K562 (cell line): ENCODE results near the gene GPR26. TPM values are rescaled to one million over a fixed set of nuclear protein-coding genes. Genes with fewer than 3 reads are reported as not detected.

Experiments
- ATAC-seq: fragments of 200-7000 bp; cut with Tn5 transposase; 3 replicates; pipeline ENCODE4 v1.9.1; 2020; ENCODE audit warnings: moderate library complexity
- BruUV-seq: library from RNA; stranded (reverse); fragments of 400-500 nt; replicated peaks from 2 replicates; lab custom pipeline; 2021; lab: Mats Ljungman, UMichigan
- CTCF ChIA-PET: fragments of 300-600 bp; formaldehyde crosslinking; extraction: SDS; loops from one replicate; lab custom pipeline; 2021; ENCODE audit warnings: low intra/inter-chr PET ratio; lab: Yijun Ruan, JAX
- POLR2A ChIA-PET: fragments of 300-600, 350-650 bp; sonication (Branson Sonifier 250); formaldehyde crosslinking; extraction: SDS; loops from one replicate; lab custom pipeline; 2021; ENCODE audit warnings: antibody characterized with exemption, inconsistent platforms; lab: Yijun Ruan, JAX
- DNase-seq, 4 experiments: peaks; one replicate each; pipeline versions ENCODE4 v3.0.0 to v3.0.0-alpha.2; 2011 to 2018; ENCODE audit warnings: low spot score in 3 of 4, mixed read lengths in 3 of 4; ENCODE audit errors: extremely low read depth in 1 of 4
- FAIRE-seq: peaks from 2 replicates; lab custom pipeline; 2011; peaks lifted over from hg19 to GRCh38; lab: Jason Lieb, UNC
- H2AFZ ChIP-seq: 2 replicates; pipeline ENCODE4 v1.6.0; 2011; ENCODE audit warnings: low read depth, low read length, control low read depth, inconsistent platforms
- H3K27ac ChIP-seq: fragments of 200-600 bp; 3 replicates; pipeline ENCODE4 v1.8.0; 2011; ENCODE audit warnings: low read depth, mild to moderate bottlenecking, control low read depth, inconsistent platforms, low read length, moderate library complexity, mixed read lengths; ENCODE audit errors: extremely low read depth
- H3K27me3 ChIP-seq, 2 experiments: fragments of 300-600 bp in 1 of 2; 2 replicates in 1 of 2; 3 replicates in 1 of 2; pipeline versions ENCODE4 v1.6.0 to v1.8.0; 2011; ENCODE audit warnings: inconsistent platforms in 2 of 2, low read length in 2 of 2, mild to moderate bottlenecking in 1 of 2, mixed read lengths in 1 of 2, moderate library complexity in 1 of 2; ENCODE audit not compliant: control insufficient read depth in 2 of 2, insufficient read depth in 2 of 2
- H3K36me3 ChIP-seq: fragments of 300-600 bp; 3 replicates; pipeline ENCODE4 v1.8.0; 2011; ENCODE audit warnings: mild to moderate bottlenecking, low read length, inconsistent platforms; ENCODE audit not compliant: control insufficient read depth, insufficient read depth
- H3K4me1 ChIP-seq, 2 experiments: fragments of 200-600 bp in 1 of 2; replicated peaks in 1 of 2; 2 replicates in 1 of 2; 3 replicates in 1 of 2; pipeline versions ENCODE4 v1.5.1 to v1.8.0; 2011; ENCODE audit warnings: inconsistent platforms in 2 of 2, low read length in 2 of 2, mild to moderate bottlenecking in 1 of 2, mixed read lengths in 1 of 2, moderate library complexity in 1 of 2; ENCODE audit not compliant: control insufficient read depth in 2 of 2, insufficient read depth in 2 of 2
- H3K4me2 ChIP-seq: 2 replicates; pipeline ENCODE4 v1.6.1; 2011; ENCODE audit warnings: low read length, control low read depth, inconsistent platforms, mixed read lengths; ENCODE audit not compliant: insufficient read depth
- H3K4me3 ChIP-seq: fragments of 200-600 bp; sonication (generic), shearing (Covaris generic); 2 replicates; pipeline ENCODE4 v1.5.1; 2016; ENCODE audit warnings: control low read depth, inconsistent platforms
- H3K79me2 ChIP-seq: fragments of 200-600 bp; 3 replicates; pipeline ENCODE4 v1.8.0; 2011; ENCODE audit warnings: low read length, inconsistent platforms; ENCODE audit not compliant: control insufficient read depth, insufficient read depth
- H3K9ac ChIP-seq, 2 experiments: 2 replicates each; pipeline versions ENCODE4 v1.6.0 to v1.6.1; 2011; ENCODE audit warnings: low read depth in 2 of 2, low read length in 2 of 2, control low read depth in 1 of 2, inconsistent platforms in 1 of 2, mild to moderate bottlenecking in 1 of 2, mixed read lengths in 1 of 2; ENCODE audit not compliant: insufficient read depth in 1 of 2
- H3K9me1 ChIP-seq: one replicate; pipeline ENCODE4 v1.6.0; 2011; ENCODE audit warnings: inconsistent platforms, mild to moderate bottlenecking, low read length, moderate library complexity; ENCODE audit not compliant: control insufficient read depth, insufficient read depth
- H3K9me3 ChIP-seq: replicated peaks from 2 replicates; pipeline ENCODE4 v1.5.1; 2011; ENCODE audit warnings: low read depth, low read length, inconsistent platforms; ENCODE audit not compliant: control insufficient read depth, insufficient read depth
- H4K20me1 ChIP-seq: replicated peaks from 2 replicates; pipeline ENCODE4 v1.6.1; 2011; ENCODE audit warnings: low read length, inconsistent platforms, mixed read lengths; ENCODE audit not compliant: control insufficient read depth, insufficient read depth
- BRD9 ChIP-seq: fragments of 450-650 bp; IDR thresholded peaks from 2 replicates; pipeline ENCODE4 v1.6.1; 2018; ENCODE audit warnings: low read depth; ENCODE audit not compliant: partially characterized antibody
- CHD1 ChIP-seq: fragments of 200-600 bp; sonication (generic); IDR thresholded peaks from one replicate; pipeline ENCODE4 v1.6.1; 2012; ENCODE audit warnings: mild to moderate bottlenecking, moderate library complexity, low read length, inconsistent platforms
- GMEB1 ChIP-seq: fragments of 250-450 bp; sonication (Bioruptor Pico); IDR thresholded peaks from 2 replicates; pipeline ENCODE4 v1.4.0; 2020; ENCODE audit warnings: mild to moderate bottlenecking
- MAFG ChIP-seq: fragments of 450-650 bp; conservative IDR thresholded peaks from 2 replicates; pipeline ENCODE4 v1.6.1; 2016; ENCODE audit warnings: missing genetic modification characterization, missing compliant biosample characterization
- NFYB ChIP-seq: IDR thresholded peaks from 2 replicates; pipeline ENCODE4 v1.6.1; 2011; ENCODE audit warnings: mild to moderate bottlenecking, moderate library complexity; ENCODE audit not compliant: insufficient read length; ENCODE audit errors: extremely low read depth
- PHF20 ChIP-seq: fragments of 450-650 bp; IDR thresholded peaks from 2 replicates; pipeline ENCODE4 v1.6.1; 2018; ENCODE audit not compliant: partially characterized antibody
- RBM15 ChIP-seq: fragments of 200-400 bp; formaldehyde crosslinking; IDR thresholded peaks from 2 replicates; pipeline ENCODE4 v1.6.1; 2018; ENCODE audit warnings: mild to moderate bottlenecking, low read length, moderate library complexity; ENCODE audit not compliant: insufficient read depth
- SIN3B ChIP-seq: fragments of 450-650 bp; IDR thresholded peaks from 2 replicates; pipeline ENCODE4 v1.6.1; 2017; ENCODE audit warnings: low read depth, mild to moderate bottlenecking, moderate library complexity
- ZNF140 ChIP-seq: fragments of 250-450 bp; sonication (Bioruptor Pico); IDR thresholded peaks from 2 replicates; pipeline ENCODE4 v1.8.0; 2021; ENCODE audit warnings: moderate library complexity, mild to moderate bottlenecking, inconsistent platforms
- ZNF165 ChIP-seq: fragments of 250-450 bp; sonication (Bioruptor Pico); IDR thresholded peaks from 2 replicates; pipeline ENCODE4 v1.4.0; 2020; ENCODE audit warnings: borderline replicate concordance
- ZNF384 ChIP-seq: IDR thresholded peaks from 2 replicates; pipeline ENCODE4 v1.6.1; 2012; ENCODE audit warnings: low read depth, low read length, improper control_type of control experiment
- WGBS: fragments of 100-300 bp; shearing (Covaris generic); methylation state at CpG from one replicate; pipeline ENCODE4 v1.1.6; 2016; ENCODE audit warnings: low coverage, mixed read lengths; ENCODE audit not compliant: insufficient coverage; ENCODE audit errors: missing lambda C conversion rate; 5-methylcytosine and 5-hydroxymethylcytosine counted together
- in situ Hi-C: fragments of 300-500 bp; cut with MboI; formaldehyde crosslinking; loops from 4 replicates; pipeline ENCODE4 v1.15.0; 2018; ENCODE audit warnings: inconsistent platforms, mixed read lengths
- intact Hi-C: fragments of 100-400 bp; cut with micrococcal nuclease; formaldehyde crosslinking; loops from 2 replicates; pipeline ENCODE4 v1.14.2; 2022
- polyA plus RNA-seq, 8 experiments: library from polyadenylated mRNA; depleted of rRNA in 4 of 8; stranded (reverse) in 5 of 8; unstranded in 3 of 8; fragments of >200 nt; fragmentation: Nextera tagmentation in 2 of 8; fragmentation: Illumina TruSeq in 1 of 8; extraction: Ambion mirVana in 2 of 8; extraction: Trizol in 1 of 8; gene quantifications; 2 replicates each; pipeline versions ENCODE4 v1.2.1 to v1.2.3, GENCODE V29; 2011 to 2014; ENCODE audit warnings: inconsistent platforms in 1 of 8, missing spikeins in 1 of 8
- total RNA-seq, 7 experiments: library from RNA; depleted of rRNA in 6 of 7; stranded (reverse); fragments of >200 nt in 6 of 7; fragmentation: Illumina TruSeq in 2 of 7; extraction: Trizol in 2 of 7; gene quantifications; 2 replicates each; pipeline versions ENCODE4 v1.2.1 to v1.2.3, GENCODE V29; 2011 to 2021; ENCODE audit warnings: low replicate concordance in 1 of 7

GPR26 gene
- total and polyA plus RNA-seq, 9 of the 15 experiments (the other 6 are each of a cell fraction or from before 2014, with no cell fraction given) = not detected

DNA sequence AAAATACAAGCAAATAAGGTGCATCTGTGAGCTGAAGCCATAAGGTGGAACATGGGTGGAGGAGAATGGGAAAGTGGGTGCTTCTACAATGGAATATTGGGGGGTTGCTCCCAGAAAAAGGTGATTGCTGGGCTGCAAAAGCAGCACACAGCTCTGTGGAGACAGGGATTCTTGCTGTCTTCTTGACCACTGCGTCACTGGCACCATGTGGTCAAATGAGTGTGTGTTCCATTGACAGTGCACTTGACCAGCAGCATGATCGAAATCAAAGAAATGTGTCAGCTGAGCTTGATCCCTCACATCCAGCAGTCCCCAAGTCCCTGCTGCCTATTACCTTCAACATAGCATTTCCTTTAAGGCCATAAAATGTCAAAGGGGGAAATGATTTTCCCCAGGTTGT is 56.2 kb downstream of the GPR26 start:
- intact Hi-C loops = no loop called here

GRCh38 chr10:123724747-123725146 is 58.6 kb downstream of the GPR26 start:
- Histone ChIP-seq H3K9ac (no peak overlapping the region), H4K20me1 (no peaks in the 10 kb centered on the region), H2AFZ (no peak overlapping the region), H3K27me3 (peaks cover 0 to 6% of the 10 kb centered on the region in 2 experiments; a peak in 1 of 5 replicates), H3K79me2 (no peaks in the 10 kb centered on the region), H3K4me1 (no peaks in the 10 kb centered on the region), H3K9me1 (no peaks in the 10 kb centered on the region), H3K4me3 (no peak overlapping the region), H3K36me3 (no peaks in the 10 kb centered on the region), H3K9me3 (no peaks in the 10 kb centered on the region), H3K27ac (no peak overlapping the region), H3K4me2 (no peak overlapping the region)
- FAIRE-seq = no peak
- in situ Hi-C loops (no loop called here), intact Hi-C loops (no loop called here)
- no peak for ATAC-seq
- BruUV-seq = no TSS peak
- CTCF ChIA-PET = no interaction called here
- DNase-seq = no peak
- POLR2A ChIA-PET = interaction anchor here (0.6 kb wide), 1 partner anchor 15 kb away, joined by 3 read pairs; no protein-coding TSS in a partner anchor
- WGBS = 3% methylated on average over 11 of the region's 12 CpGs
- TF ChIP-seq RBM15 = no peak
- TF ChIP-seq MAFG (tag) = no peak
- no peak for TF ChIP-seq NFYB
- no peak for TF ChIP-seq SIN3B
- no peak for TF ChIP-seq CHD1
- TF ChIP-seq GMEB1 (CRISPR knock-in tag) = no peak
- no peak for TF ChIP-seq PHF20
- no peak for TF ChIP-seq ZNF384
- no peak for TF ChIP-seq ZNF165
- no peak for TF ChIP-seq ZNF140 (CRISPR knock-in tag)

More for the DNA sequence above, 56.2 kb downstream of the GPR26 start:
- in situ Hi-C loops = no loop called here
- no peak for TF ChIP-seq BRD9
- Histone ChIP-seq H3K27me3 (peaks cover 0 to 6% of the 10 kb centered on the region in 2 experiments; a peak in 1 of 5 replicates), H3K4me3 (no peak overlapping the region), H3K4me1 (no peaks in the 10 kb centered on the region), H3K4me2 (no peak overlapping the region), H4K20me1 (no peaks in the 10 kb centered on the region), H3K9me1 (no peaks in the 10 kb centered on the region), H3K79me2 (no peaks in the 10 kb centered on the region), H3K9me3 (no peaks in the 10 kb centered on the region), H3K9ac (no peak overlapping the region), H3K36me3 (no peaks in the 10 kb centered on the region), H2AFZ (no peak overlapping the region), H3K27ac (no peak overlapping the region)
- no TSS peak for BruUV-seq
- 7% methylated on average over 2 of the region's 2 CpGs for WGBS
- FAIRE-seq (no peak), ATAC-seq (no peak), DNase-seq (no peak)
- POLR2A ChIA-PET = no interaction called here
- CTCF ChIA-PET = no interaction called here
